GM18868 (cell line): ENCODE measurements around the gene VPS18.
"Not testable (repeated sequence)": the region's sequence is repeated elsewhere in the genome, so short reads cannot be mapped to it uniquely, and the experiment has no call there.

ENCODE experiments used
- ATAC-seq: cut with Tn5 transposase; IDR thresholded peaks from one replicate; pipeline ENCODE4 v1.9.1; 2021; ENCODE audit warnings: mild to moderate bottlenecking, moderate library complexity; ENCODE audit not compliant: unreplicated experiment

Gene VPS18, protein sequence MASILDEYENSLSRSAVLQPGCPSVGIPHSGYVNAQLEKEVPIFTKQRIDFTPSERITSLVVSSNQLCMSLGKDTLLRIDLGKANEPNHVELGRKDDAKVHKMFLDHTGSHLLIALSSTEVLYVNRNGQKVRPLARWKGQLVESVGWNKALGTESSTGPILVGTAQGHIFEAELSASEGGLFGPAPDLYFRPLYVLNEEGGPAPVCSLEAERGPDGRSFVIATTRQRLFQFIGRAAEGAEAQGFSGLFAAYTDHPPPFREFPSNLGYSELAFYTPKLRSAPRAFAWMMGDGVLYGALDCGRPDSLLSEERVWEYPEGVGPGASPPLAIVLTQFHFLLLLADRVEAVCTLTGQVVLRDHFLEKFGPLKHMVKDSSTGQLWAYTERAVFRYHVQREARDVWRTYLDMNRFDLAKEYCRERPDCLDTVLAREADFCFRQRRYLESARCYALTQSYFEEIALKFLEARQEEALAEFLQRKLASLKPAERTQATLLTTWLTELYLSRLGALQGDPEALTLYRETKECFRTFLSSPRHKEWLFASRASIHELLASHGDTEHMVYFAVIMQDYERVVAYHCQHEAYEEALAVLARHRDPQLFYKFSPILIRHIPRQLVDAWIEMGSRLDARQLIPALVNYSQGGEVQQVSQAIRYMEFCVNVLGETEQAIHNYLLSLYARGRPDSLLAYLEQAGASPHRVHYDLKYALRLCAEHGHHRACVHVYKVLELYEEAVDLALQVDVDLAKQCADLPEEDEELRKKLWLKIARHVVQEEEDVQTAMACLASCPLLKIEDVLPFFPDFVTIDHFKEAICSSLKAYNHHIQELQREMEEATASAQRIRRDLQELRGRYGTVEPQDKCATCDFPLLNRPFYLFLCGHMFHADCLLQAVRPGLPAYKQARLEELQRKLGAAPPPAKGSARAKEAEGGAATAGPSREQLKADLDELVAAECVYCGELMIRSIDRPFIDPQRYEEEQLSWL

DNA sequence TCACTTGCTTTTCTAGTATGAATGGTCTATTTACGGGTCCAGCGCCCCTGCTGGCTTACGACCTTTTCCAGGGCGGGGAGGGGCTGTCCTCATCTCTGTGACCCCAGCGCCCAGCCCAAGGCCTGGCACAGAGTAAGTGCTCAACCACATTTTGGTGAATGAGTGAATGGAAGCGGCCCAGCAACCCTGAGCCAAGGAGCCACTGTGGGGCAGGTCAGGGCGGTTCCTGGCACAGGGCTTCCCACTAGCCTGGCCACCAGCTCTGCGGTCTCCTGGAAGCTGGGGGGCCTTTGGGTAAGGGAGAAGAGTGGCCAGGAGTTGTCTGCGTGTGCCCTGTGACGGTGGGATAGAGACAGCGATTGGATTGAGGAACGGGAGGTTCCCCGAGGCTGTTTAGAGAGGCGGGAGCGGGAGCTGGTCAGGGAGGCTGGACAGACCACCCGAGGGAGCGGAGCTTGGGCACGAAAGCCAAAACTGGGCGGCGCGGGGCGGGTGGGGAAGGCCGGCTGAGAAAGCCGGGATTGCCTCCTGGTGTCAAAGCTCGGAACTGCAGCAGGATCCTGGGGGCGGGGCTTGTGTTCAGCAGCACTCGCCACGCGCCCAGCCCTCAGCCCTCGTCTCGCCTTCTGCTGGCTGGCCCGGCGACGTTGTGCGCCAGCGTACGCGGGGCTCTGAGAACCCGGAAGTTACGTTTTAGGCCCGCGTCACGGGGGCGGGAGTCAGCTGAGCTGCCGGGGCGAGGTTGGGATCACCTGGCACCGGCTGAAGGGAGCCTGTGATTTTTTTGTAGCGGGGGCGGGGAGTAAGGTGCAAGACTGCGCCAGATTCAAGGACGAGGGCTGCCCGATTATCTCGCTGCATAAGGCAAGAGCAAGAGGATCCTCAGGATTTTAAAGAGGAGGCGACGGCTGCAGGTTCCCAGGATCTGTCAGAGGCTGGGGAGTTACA is at the start of gene VPS18:
TSS of gene VPS18 (plus strand) at position 718 of the 948 bp plus-strand sequence. CDS start 319 bp downstream, outside the sequence.
- ATAC-seq, result peak; percentile 88

- ATAC-seq, result no peak
Measured at GRCh38 chr15:40844696-40845030, 49.6 kb upstream of the VPS18 start.

DNA sequence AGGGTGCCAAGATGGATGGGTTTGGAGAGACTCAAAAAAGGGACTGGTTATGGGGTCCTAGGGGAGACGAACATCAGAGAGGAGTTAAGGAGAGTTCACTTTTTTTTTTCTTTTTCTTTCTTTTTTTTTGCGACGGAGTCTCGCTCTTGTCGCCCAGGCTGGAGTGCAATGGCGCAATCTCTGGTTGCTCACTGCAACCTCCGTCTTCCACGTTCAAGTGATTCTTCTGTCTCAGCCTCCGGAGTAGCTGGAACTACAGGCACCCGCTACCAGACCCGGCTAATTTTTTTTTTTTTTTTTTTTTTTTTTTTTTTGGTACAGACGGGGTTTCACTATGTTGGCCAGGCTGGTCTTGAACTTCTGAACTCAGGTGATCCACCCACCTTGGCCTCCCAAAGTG is 49.2 kb upstream of the VPS18 start:
- ATAC-seq, result no peak

DNA sequence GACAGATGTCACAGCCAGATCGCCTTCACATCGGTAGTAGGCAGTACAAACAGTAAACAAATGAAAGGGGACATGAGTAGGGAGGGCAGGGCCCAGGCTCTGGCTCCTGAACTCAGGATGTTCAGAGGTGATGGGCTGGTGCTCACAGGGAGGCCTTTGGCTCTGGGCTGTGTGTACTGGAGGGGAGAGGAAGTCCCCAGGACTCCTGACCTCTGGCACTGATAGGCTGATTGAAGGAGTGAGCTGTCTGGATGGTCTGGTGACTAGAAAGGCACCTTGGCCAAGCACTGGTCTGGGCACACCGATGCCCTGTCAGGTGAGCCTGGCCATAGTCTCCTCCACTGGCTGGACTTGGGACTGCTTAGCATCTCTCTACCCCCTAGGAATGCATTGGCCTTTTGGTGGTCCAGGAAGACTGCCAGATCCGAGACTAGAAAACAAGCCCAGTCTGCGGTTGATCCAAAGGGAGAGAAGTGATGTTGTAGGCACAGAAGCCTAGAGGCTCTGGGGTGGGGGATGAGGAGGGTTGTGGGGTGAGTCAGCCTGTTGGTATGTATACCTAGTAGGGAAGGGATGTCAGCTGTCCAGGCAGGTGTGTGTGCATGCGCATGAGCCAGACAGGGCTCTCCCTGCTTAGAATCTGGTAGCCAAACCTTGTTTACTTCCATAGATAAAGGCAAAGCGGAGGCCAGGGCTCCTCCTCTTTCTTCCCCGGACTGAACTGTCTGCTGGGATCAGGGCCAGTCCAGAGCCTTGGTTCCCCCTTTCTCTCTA is 48.6 kb upstream of the VPS18 start:
- ATAC-seq, result no peak

DNA sequence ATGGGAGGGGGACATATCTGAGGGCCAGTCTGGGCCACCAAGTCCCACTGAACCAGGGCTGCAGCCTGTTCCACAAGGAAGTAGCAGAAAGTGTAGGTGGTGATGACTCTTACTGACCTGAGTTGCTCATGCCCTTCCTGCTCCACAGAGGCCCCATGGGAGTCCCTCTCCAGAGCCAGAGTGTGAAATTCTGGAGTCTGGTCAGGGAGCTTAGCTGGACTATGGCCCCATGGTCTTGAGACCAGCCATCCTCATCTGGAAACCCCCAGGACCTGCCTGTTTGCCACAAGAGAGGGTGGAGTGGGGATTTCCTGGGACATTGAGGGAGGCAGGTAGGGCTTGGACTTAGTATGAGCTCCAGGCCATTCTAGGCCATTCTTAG is 47.4 kb upstream of the VPS18 start:
- ATAC-seq, result peak; percentile 18

DNA sequence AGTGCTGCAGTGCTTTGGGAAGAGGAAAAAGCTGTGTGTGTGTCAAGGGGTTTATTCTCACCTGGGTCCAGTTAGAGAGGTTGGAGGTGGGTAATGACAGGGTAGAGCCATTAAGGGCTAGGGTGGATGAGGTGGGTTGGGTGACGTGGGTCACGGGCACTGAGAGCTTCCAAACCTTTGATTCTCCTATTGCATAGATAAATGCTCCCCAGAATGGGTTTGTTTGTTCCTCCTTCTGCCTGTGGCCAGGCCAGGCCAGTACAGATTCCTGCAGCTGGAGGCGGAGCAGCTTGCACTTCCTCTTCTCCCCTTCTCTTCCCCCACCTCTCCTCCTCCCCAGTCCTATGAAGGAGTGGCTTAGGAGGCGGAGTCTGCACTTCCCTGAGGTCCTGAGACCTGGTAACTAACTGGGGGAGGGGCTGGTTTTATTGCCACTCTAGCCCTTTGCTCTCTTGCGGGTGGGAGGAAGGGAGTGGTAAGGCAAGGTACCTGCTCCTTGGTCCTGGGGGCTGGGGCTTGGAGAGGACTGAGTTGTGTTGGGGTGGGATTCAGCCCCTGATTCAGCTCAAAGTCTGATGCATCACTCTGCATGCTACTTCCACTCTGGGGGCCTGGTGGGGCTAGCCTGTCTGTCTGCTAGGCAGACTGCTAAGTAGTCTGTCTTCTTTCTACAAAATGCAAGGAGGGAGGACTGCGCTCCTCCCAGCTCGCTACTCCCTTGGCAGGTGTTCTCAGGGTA is 46.9 kb upstream of the VPS18 start:
- ATAC-seq, result peak; percentile 71

DNA sequence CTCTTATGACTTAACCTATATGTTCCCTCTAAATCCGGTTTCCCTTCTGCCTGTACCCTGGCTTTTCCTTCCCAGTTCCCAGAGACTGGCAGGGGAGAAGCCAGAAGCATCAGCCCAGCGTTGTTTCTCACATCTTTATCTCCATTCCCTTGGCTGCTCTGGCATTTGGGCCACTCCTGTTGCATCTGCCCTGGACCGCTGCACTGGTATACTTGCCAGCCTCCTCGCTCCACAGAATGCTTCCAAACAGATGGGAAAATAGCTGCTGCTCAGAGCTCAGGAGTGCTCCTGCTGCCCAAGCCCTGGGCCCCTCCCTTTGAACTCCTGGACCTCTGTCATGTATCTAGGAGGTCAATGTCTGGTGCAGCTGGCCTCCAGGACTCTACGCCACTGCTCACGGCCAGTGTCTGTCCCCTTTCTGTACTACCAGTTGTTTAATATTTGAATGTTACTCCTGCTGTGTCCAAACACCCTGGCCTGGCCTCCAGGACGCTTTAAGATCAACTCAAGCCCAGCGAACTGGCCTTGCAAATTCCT is 43.6 kb upstream of the VPS18 start:
- ATAC-seq, result no peak

DNA sequence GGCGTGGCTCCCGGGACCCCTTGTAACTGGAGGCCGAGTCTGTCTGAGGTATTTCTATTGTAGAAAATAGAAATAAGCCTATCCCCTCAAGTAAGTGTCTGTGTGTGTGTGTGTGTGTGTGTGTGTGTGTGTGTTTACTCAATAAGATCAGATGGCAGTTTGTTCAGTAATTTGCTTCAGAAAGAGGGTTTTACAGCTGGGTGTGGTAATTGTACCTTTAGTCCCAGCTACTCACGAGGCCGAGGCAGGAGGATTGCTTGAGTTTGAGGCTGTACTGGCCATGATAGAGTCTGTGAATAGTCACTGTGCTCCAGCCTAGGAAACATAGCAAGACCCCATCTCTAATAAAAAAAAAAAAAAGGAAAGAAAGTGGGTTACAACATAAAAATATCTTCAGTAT is 41.7 kb upstream of the VPS18 start:
- ATAC-seq, result no peak

GRCh38 chr15:40853241-40853890 is 40.9 kb upstream of the VPS18 start:
- ATAC-seq, result no peak

- no peak for ATAC-seq
Measured at GRCh38 chr15:40854161-40854560, 40.1 kb upstream of the VPS18 start.

- no peak for ATAC-seq
Measured at GRCh38 chr15:40855706-40856234, 38.5 kb upstream of the VPS18 start.

DNA sequence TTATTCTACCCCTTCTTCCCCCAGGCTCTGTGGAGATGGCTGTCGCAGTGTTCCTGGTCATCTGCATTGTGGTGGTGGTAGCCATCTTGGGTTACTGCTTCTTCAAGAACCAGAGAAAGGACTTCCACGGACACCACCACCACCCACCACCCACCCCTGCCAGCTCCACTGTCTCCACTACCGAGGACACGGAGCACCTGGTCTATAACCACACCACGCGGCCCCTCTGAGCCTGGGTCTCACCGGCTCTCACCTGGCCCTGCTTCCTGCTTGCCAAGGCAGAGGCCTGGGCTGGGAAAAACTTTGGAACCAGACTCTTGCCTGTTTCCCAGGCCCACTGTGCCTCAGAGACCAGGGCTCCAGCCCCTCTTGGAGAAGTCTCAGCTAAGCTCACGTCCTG is 37.5 kb upstream of the VPS18 start:
- ATAC-seq, result no peak

- peak; percentile 51 for ATAC-seq
Measured at GRCh38 chr15:40857601-40858341, 36.5 kb upstream of the VPS18 start.

GRCh38 chr15:40858706-40859105 is 35.5 kb upstream of the VPS18 start:
- ATAC-seq, result no peak

- peak; percentile 77 for ATAC-seq
Measured at GRCh38 chr15:40859206-40859851, 34.9 kb upstream of the VPS18 start.

DNA sequence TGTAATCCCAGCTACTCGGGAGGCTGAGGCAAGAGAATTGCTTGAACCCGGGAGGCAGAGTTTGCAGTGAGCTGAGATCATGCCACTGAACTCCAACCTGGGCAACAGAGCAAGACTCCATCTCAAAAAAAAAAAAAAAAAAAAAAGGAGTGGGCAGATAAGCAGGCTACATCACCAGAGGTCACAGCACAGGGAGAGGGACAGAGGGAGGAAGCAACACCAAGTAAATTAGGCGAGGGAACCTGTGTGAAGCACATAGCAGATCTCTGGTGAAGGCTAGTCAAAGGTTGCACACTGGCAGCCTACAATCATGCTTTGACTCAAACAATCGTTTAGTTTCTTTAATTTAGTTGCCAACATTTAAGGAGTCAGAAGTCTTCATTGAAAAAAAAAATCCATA is 33.1 kb upstream of the VPS18 start:
- ATAC-seq, result not testable (repeated sequence)

GRCh38 chr15:40863660-40864270 is 30.5 kb upstream of the VPS18 start:
- no peak for ATAC-seq
